Fibroblast of lung (primary cell): ENCODE measurements around the gene CDKN2B. TPM values are rescaled to one million over a fixed set of nuclear protein-coding genes. Genes with fewer than 3 reads are reported as not detected.

Experiments used
- DNase-seq, 2 donors: peaks; one replicate each; pipeline versions ENCODE4 v3.0.0 to v3.0.0-alpha.2; 2010; ENCODE audit warnings: low read depth in 2 of 2
- H2AFZ ChIP-seq: 2 replicates; pipeline ENCODE4 v1.5.1; 2012; ENCODE audit warnings: low read length, control low read depth, inconsistent platforms
- H3K27ac ChIP-seq: 2 replicates; pipeline ENCODE4 v1.5.1; 2011; ENCODE audit warnings: low read length, control low read depth; ENCODE audit not compliant: insufficient read depth
- H3K27me3 ChIP-seq: 2 replicates; pipeline ENCODE4 v1.5.1; 2011; ENCODE audit warnings: mild to moderate bottlenecking, low read length; ENCODE audit not compliant: control insufficient read depth, insufficient read depth
- H3K36me3 ChIP-seq: 2 replicates; pipeline ENCODE4 v1.5.1; 2011; ENCODE audit warnings: low read length; ENCODE audit not compliant: control insufficient read depth, insufficient read depth
- H3K4me1 ChIP-seq: 2 replicates; pipeline ENCODE4 v1.5.1; 2011; ENCODE audit warnings: low read length; ENCODE audit not compliant: control insufficient read depth, insufficient read depth; ENCODE audit errors: extremely low read depth
- H3K4me2 ChIP-seq: 2 replicates; pipeline ENCODE4 v1.5.1; 2011; ENCODE audit warnings: low read length, control low read depth; ENCODE audit not compliant: insufficient read depth; ENCODE audit errors: extremely low read depth
- H3K4me3 ChIP-seq, 4 experiments: fragments of 200-600 bp in 1 of 4; sonication (generic) in 1 of 4; replicated peaks in 1 of 4; 2 replicates each; pipeline ENCODE4 v1.5.1; 2011 to 2016; ENCODE audit warnings: low read length in 4 of 4, low read depth in 3 of 4, mild to moderate bottlenecking in 3 of 4, control low read depth in 2 of 4, inconsistent platforms in 1 of 4, mixed read lengths in 1 of 4; ENCODE audit not compliant: insufficient read depth in 1 of 4; ENCODE audit errors: control extremely low read depth in 1 of 4
- H3K79me2 ChIP-seq: 2 replicates; pipeline ENCODE4 v1.5.1; 2012; ENCODE audit warnings: mild to moderate bottlenecking, low read length, inconsistent platforms; ENCODE audit not compliant: control insufficient read depth, insufficient read depth
- H3K9ac ChIP-seq: 2 replicates; pipeline ENCODE4 v1.5.1; 2011; ENCODE audit warnings: mild to moderate bottlenecking, low read length, control low read depth; ENCODE audit not compliant: insufficient read depth
- H3K9me3 ChIP-seq: 2 replicates; pipeline ENCODE4 v1.5.1; 2012; ENCODE audit warnings: low read depth, low read length; ENCODE audit not compliant: control insufficient read depth, insufficient read depth
- H4K20me1 ChIP-seq: 2 replicates; pipeline ENCODE4 v1.5.1; 2011; ENCODE audit warnings: low read length; ENCODE audit not compliant: control insufficient read depth, insufficient read depth; ENCODE audit errors: extremely low read depth
- CTCF ChIP-seq, 2 donors: IDR thresholded peaks in 1 of 2; conservative IDR thresholded peaks in 1 of 2; 1 replicate in 1 of 2; 2 replicates in 1 of 2; pipeline ENCODE4 v1.5.1; 2011 to 2012; ENCODE audit warnings: low read length in 2 of 2, control low read depth in 1 of 2, inconsistent platforms in 1 of 2, low read depth in 1 of 2, mild to moderate bottlenecking in 1 of 2
- EZH2 ChIP-seq: IDR thresholded peaks from 2 replicates; pipeline ENCODE4 v1.5.1; 2012; ENCODE audit warnings: low read length, control low read depth, mild to moderate bottlenecking; ENCODE audit errors: missing control alignments
- polyA plus RNA-seq, 2 donors: library from polyadenylated mRNA; depleted of rRNA in 1 of 2; stranded (reverse) in 1 of 2; unstranded in 1 of 2; fragments of >200 nt; gene quantifications; 2 replicates each; pipeline ENCODE4 v1.2.1, GENCODE V29; 2011 to 2012; ENCODE audit warnings: missing spikeins in 1 of 2
- total RNA-seq: library from RNA; depleted of rRNA; stranded (reverse); fragments of >200 nt; gene quantifications from 2 replicates; pipeline ENCODE4 v1.2.1, GENCODE V29; 2014

CDKN2B gene
- total and polyA plus RNA-seq, 2 donors (not counting 1 experiment from before 2014, with no cell fraction given): 22.6 to 44.9 TPM

GRCh38 chr9:22053178-22053577 lies 44.1 kb upstream of the CDKN2B start:
- H3K4me3 ChIP-seq: no peak overlapping the region
- no peak for DNase-seq
- no peaks in the 10 kb centered on the region for H3K36me3 ChIP-seq
- peaks cover 9% of the 10 kb centered on the region for H3K4me1 ChIP-seq
- no peak overlapping the region for H3K9ac ChIP-seq
- no peaks in the 10 kb centered on the region for H4K20me1 ChIP-seq
- H3K79me2 ChIP-seq: no peaks in the 10 kb centered on the region
- peak overlapping the region; percentile 13 for H3K4me2 ChIP-seq
- TF ChIP-seq CTCF (conservative IDR thresholded peaks at IDR 0.05 in 1 of 2, IDR thresholded peaks at IDR 0.05 in 1 of 2; ENCODE audit: low read depth in 1 of 2, low read length in 2 of 2) (no peak), EZH2 (no peak)
- no peaks in the 10 kb centered on the region for H3K27me3 ChIP-seq
- H3K27ac ChIP-seq: no peak overlapping the region
- H3K9me3 ChIP-seq: no peaks in the 10 kb centered on the region
- H2AFZ ChIP-seq: no peak overlapping the region

GRCh38 chr9:22052376-22052945 lies 43.4 kb upstream of the CDKN2B start:
- no peak overlapping the region for H3K9ac ChIP-seq
- peak; percentile 94 to 100 for DNase-seq

GRCh38 chr9:22050924-22051323 lies 41.8 kb upstream of the CDKN2B start:
- DNase-seq: no peak
- no peaks in the 10 kb centered on the region for H3K36me3 ChIP-seq
- H3K4me1 ChIP-seq: peaks cover 9% of the 10 kb centered on the region
- no peak overlapping the region for H3K27ac ChIP-seq
- H2AFZ ChIP-seq: no peak overlapping the region
- H3K4me3 ChIP-seq: no peak overlapping the region
- no peak overlapping the region for H3K9ac ChIP-seq
- no peaks in the 10 kb centered on the region for H3K9me3 ChIP-seq
- no peaks in the 10 kb centered on the region for H3K27me3 ChIP-seq
- H3K79me2 ChIP-seq: no peaks in the 10 kb centered on the region
- no peaks in the 10 kb centered on the region for H4K20me1 ChIP-seq
- TF ChIP-seq CTCF (conservative IDR thresholded peaks at IDR 0.05 in 1 of 2, IDR thresholded peaks at IDR 0.05 in 1 of 2; ENCODE audit: low read depth in 1 of 2, low read length in 2 of 2) (no peak), EZH2 (no peak)
- H3K4me2 ChIP-seq: no peak overlapping the region

More at GRCh38 chr9:22052376-22052945, 43.4 kb upstream of the CDKN2B start:
- Histone ChIP-seq H4K20me1 (no peaks in the 10 kb centered on the region), H3K36me3 (no peaks in the 10 kb centered on the region), H3K27me3 (no peaks in the 10 kb centered on the region), H2AFZ (no peak overlapping the region), H3K4me3 (no peak overlapping the region), H3K79me2 (no peaks in the 10 kb centered on the region), H3K27ac (no peak overlapping the region), H3K4me1 (peaks cover 9% of the 10 kb centered on the region), H3K4me2 (no peak overlapping the region), H3K9me3 (no peaks in the 10 kb centered on the region)
- TF ChIP-seq CTCF (conservative IDR thresholded peaks at IDR 0.05 in 1 of 2, IDR thresholded peaks at IDR 0.05 in 1 of 2; ENCODE audit: low read depth in 1 of 2, low read length in 2 of 2) (no peak), EZH2 (no peak)
